Muscle layer of colon (tissue), 2 donors: ENCODE results near the gene BCR.

Experiments used
- H3K27ac ChIP-seq: one replicate; pipeline ENCODE4 v1.7.0; 2013; ENCODE audit warnings: low read depth, mild to moderate bottlenecking, low read length, moderate library complexity
- H3K27me3 ChIP-seq, 2 donors: one replicate each; pipeline ENCODE4 v1.7.0; 2013; ENCODE audit warnings: low read length in 2 of 2, mild to moderate bottlenecking in 2 of 2; ENCODE audit not compliant: insufficient read depth in 2 of 2, control insufficient read depth in 1 of 2
- H3K36me3 ChIP-seq: one replicate; pipeline ENCODE4 v1.7.0; 2013; ENCODE audit warnings: mild to moderate bottlenecking, low read length; ENCODE audit not compliant: insufficient read depth
- H3K4me1 ChIP-seq: one replicate; pipeline ENCODE4 v1.7.0; 2013; ENCODE audit warnings: mild to moderate bottlenecking, low read length; ENCODE audit not compliant: insufficient read depth
- H3K4me3 ChIP-seq, 2 donors: one replicate each; pipeline ENCODE4 v1.7.0; 2013; ENCODE audit warnings: low read length in 2 of 2, low read depth in 1 of 2, mild to moderate bottlenecking in 1 of 2, moderate library complexity in 1 of 2
- H3K9ac ChIP-seq: one replicate; pipeline ENCODE4 v1.7.0; 2013; ENCODE audit warnings: low read length
- H3K9me3 ChIP-seq: one replicate; pipeline ENCODE4 v1.7.0; 2013; ENCODE audit warnings: mild to moderate bottlenecking, low read length
- donor health status: abdominal sarcoma.
- donor health status: Adenocarcinoma of cecum.

Gene BCR

DNA sequence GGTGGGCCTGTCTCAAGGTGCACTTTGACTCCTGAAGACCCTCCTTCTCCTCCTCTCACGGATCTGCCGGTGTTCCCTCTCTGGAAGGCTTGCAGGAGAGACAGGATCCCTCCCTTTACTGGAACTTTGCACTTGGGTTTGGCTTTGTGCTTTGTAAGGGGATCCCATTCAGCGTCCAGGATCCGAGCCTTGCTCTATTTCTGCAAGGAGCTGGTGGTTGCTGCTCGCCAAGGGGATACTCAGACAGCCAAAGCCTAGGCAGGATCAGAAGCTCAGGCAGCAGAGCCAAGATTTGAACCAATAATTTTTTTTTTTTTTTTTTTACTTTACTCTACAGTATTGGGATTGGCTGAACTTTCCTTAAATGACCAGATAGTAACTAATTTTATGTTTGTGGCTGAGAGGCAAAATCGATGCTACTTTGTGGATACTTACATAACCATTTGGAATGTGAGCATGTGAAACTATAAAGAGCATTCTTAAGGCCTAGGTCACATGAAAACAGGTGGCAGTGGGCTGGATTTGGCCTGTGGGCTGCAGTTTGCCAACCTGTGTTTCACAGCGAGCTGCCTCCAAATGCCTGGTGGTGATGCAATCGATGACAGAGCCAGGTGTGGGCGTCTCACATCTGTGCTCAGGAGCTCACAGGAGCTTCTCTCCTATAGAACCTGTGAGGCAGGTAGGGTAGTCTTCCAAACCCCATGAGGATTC is 25.2 kb downstream of the BCR start:
- Histone ChIP-seq H3K4me1 (peaks cover 30% of the 10 kb centered on the region), H3K9me3 (no peaks in the 10 kb centered on the region), H3K9ac (no peak overlapping the region), H3K27ac (no peak overlapping the region), H3K4me3 (no peak overlapping the region), H3K36me3 (peaks cover 5% of the 10 kb centered on the region), H3K27me3 (no peaks in the 10 kb centered on the region)

DNA sequence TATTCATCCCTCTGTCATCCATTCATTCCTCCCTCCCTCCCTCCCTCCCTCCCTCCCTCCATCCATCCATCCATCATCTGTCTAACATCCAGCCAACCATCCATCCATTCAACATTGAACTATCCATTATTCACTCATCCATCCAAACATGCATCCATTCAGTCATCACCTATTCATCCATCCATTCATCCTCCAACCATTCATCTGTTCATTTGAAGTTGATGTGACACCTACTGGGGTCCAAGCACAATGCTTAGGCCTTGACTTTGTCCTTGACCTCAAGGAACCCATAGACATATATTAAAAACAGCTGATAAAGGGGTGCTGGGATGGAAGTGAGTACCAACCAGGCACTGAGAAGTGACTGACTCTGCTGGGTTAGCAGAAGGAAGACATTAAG is 26.6 kb downstream of the BCR start:
- H3K9ac ChIP-seq: no peak overlapping the region
- H3K27ac ChIP-seq: no peak overlapping the region
- H3K4me3 ChIP-seq: no peak overlapping the region
- peaks cover 33% of the 10 kb centered on the region for H3K4me1 ChIP-seq
- no peaks in the 10 kb centered on the region for H3K27me3 ChIP-seq
- H3K9me3 ChIP-seq: no peaks in the 10 kb centered on the region
- peaks cover 5% of the 10 kb centered on the region for H3K36me3 ChIP-seq

DNA sequence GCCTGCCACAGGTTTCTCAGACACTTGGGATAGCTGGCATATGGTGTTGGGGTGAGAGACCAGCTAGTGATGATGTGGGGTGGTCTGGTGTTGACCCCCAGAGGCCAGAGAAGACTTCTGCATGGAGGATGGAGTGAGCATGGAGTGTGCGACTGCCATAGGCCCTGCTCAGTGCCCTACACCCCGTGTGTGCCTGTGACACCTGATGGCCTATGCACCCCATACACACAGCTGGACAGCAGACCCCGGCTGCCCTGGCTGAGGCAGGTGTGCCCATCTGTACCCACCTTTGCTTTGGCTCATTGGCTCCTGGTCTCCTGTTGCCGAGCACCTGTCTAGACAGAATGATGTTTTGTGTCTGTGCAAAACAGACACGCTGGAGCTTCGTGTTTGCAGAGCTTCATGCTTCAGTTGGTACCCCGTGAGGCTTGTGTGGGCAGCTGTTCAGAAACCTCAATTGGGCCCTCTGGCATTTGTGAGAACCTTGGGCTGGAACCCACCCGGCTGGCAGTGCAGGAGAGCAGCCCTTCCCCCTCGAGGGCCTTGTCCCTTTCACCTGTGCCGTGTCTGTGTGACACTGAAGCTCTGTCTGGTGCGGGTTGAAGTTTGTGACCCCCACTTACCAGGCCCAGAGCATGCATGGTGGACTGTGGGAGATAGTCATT is 27.6 kb downstream of the BCR start:
- Histone ChIP-seq H3K27me3 (no peaks in the 10 kb centered on the region), H3K36me3 (peaks cover 5% of the 10 kb centered on the region), H3K9ac (no peak overlapping the region), H3K4me1 (peaks cover 42% of the 10 kb centered on the region), H3K27ac (no peak overlapping the region), H3K9me3 (no peaks in the 10 kb centered on the region), H3K4me3 (no peak overlapping the region)

DNA sequence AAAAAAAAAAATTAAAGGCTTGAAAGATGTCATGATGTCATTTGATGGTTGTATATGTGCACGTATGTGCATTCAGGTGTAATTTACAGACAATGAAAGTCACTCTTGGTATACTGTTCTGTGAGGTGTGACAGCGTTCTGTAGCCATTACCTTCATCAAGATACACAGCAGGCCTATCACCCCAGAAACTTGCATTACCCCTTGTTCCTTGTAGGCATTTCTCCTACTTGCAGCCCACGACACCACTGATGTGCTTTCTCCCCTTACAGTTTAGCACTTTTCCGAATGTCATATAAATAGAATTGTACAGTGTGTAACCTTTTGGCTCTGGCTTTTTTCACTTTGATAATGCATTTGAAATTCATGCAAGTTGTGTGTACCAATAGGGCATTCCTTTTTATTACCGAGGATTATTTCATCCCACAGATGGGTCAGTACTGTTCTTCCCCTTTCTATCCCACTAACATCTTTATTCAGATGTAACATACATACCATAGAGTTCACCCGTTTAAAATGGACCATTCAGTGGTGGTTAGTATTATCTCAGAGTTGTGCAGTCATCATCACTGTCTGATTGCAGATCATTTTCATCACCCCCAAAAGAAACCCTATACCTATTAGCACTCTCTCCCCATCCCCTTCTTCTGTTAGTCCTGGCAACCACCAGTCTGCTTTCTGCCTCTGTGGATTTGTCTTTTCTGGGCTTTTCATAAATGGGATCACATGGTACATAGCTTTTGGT is 30.3 kb downstream of the BCR start:
- H3K9me3 ChIP-seq: no peaks in the 10 kb centered on the region
- no peak overlapping the region for H3K4me3 ChIP-seq
- no peak overlapping the region for H3K9ac ChIP-seq
- H3K36me3 ChIP-seq: no peaks in the 10 kb centered on the region
- H3K27me3 ChIP-seq: no peaks in the 10 kb centered on the region
- peaks cover 29% of the 10 kb centered on the region for H3K4me1 ChIP-seq
- H3K27ac ChIP-seq: no peak overlapping the region

DNA sequence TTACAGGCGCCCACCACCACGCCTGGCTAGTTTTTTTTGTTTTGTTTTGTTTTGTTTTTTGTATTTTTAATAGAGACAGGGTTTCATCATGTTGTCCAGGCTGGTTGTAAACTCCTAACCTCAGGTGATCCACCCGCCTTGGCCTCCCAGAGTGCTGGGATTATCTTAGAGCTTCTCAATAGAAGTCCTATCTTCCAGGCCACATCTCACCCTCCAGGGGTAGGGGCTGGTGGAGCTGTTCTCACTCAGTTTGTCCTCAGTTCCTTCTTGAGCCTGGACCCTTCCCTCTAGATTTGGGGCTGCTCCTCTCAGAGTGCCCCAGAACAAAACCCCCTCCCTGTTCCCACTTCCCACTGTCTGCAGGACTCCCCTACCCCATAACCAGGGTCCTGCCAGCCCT is 31.3 kb downstream of the BCR start:
- Histone ChIP-seq H3K9me3 (no peaks in the 10 kb centered on the region), H3K9ac (no peak overlapping the region), H3K27ac (no peak overlapping the region), H3K36me3 (no peaks in the 10 kb centered on the region), H3K4me1 (peaks cover 33% of the 10 kb centered on the region), H3K27me3 (no peaks in the 10 kb centered on the region), H3K4me3 (no peak overlapping the region)

DNA sequence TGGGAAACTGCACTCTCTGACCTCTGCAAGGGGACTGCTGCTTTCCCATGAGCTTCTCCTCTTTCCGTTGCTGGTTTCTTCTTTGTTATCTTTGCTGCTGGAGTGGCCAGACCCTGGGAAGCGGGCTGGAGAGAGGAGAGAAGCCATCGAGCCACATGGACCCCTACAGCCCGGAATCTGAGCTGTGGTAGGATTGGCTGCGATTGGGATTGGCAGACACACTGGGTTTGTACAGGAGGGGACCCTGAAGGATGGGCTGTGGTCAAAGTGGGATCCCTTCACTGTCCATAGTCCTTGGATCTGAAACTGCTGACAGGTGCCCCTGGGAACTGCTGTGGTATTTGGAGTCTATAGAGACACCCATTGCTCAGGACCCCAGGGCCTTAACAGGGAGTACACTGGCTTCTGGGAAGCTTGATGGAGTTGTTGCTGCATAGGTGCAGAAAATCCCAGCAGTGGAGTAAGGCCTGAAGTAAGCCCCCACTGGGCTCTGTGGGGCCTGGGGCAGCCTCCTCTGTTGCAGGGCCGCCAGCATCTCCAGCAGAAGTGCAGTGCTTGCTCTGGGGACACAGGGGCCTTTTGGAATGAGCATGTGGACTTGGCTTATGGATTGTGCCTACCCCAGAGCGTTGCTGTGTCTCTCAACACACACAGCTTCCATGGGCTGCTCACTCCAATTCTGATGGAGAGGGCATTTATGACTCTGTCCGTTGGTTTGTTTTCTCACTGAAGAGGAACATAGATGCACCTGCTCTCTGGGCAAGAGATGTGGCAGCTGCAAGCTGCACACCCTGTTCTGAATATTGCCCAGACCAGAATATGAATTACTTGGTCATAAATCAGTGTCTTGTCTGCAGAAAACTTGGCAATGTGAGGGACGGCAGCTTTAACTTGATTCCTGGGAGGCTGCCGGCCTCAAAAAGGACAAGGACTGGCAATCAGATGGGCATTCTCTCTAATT is 32.0 kb downstream of the BCR start:
- H3K4me3 ChIP-seq: no peak overlapping the region
- H3K9ac ChIP-seq: no peak overlapping the region
- no peaks in the 10 kb centered on the region for H3K27me3 ChIP-seq
- H3K36me3 ChIP-seq: no peaks in the 10 kb centered on the region
- H3K4me1 ChIP-seq: peaks cover 36% of the 10 kb centered on the region
- H3K27ac ChIP-seq: no peak overlapping the region
- no peaks in the 10 kb centered on the region for H3K9me3 ChIP-seq

DNA sequence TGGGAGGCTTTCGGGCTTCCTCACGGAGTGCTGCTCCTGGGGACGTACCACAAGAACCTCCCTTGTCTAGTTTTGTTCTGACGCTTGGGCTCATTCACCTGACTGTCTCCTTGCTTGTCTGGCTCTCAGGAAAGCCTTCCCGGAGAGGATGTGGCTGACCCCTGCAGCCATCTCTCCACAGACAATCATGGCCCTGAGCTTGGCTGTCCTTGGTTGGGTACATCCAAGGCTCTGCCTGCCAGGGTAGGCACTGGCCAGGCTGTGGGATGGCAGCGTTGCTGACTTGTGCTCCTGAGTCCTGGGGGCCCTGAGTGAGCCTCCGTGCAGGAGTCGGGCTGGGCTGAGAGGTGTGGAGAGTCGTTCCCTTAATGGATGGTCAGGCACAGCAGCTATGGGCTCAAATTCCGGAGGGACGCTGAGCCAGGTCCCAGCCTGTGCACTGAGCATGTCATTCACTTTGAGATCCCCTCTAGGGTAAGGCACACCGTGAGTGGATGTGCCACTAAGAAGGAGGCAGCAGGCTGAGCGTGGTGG is 32.8 kb downstream of the BCR start:
- Histone ChIP-seq H3K27ac (no peak overlapping the region), H3K9ac (no peak overlapping the region), H3K4me3 (no peak overlapping the region), H3K27me3 (no peaks in the 10 kb centered on the region), H3K4me1 (peaks cover 39% of the 10 kb centered on the region), H3K36me3 (no peaks in the 10 kb centered on the region), H3K9me3 (no peaks in the 10 kb centered on the region)

DNA sequence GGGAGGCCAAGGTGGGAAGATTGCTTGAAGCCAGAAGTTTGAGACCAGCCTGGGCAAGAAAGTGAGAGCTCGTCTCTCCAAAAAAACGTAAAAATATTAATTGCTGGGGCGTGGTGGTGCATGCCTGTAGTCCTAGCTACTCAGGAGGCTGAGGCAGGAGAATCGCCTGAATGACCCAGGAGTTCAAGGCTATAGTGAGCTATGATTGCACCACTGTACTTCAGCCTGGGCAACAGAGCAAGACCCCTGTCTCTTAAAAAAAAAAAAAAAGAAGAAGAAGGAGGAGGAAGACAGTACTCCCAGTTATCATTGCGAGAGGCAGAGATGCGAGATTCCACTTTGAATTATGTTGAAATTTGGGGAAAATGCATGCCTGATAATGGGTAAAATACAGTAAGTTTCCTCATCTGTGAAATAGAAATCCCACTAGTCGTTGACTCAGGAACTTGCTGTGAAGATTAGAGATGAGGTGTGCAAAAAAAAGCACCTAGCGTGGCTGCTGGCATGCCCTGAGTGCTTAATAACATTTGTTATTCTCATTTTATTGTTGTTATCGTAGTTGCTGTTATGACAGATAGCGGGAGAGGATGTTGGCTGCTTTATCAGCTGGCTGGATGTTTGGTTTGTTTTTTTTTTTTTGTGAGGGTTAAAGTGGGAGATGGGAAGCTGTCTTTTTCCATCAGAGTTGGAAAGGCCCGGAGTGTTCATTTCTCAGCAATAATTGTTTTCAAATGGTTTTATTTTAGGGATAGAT is 33.4 kb downstream of the BCR start:
- H3K27me3 ChIP-seq: no peaks in the 10 kb centered on the region
- no peak overlapping the region for H3K9ac ChIP-seq
- H3K9me3 ChIP-seq: no peaks in the 10 kb centered on the region
- no peak overlapping the region for H3K4me3 ChIP-seq
- H3K27ac ChIP-seq: no peak overlapping the region
- no peaks in the 10 kb centered on the region for H3K36me3 ChIP-seq
- H3K4me1 ChIP-seq: peaks cover 45% of the 10 kb centered on the region

DNA sequence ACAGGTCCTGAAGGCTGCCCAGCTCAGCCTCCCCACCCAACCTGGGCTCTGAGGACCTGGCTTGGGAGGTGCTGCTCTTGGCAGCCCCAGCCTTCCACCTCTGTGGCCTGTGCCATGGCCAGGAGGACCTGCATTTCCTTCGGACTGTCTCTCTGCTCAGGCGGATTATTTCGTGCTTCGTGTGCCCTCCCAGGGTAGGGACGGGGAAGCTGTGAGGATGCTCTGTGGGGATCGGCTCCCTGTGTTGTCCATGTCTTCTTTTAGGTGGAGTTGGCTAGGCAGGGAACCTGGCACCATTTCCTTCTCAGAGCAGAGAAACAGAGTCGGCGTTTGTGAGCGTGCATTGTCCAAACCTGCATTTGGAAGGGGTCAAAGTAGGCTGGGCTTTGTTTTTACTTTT is 34.1 kb downstream of the BCR start:
- no peaks in the 10 kb centered on the region for H3K27me3 ChIP-seq
- H3K4me3 ChIP-seq: no peak overlapping the region
- H3K36me3 ChIP-seq: no peaks in the 10 kb centered on the region
- H3K9me3 ChIP-seq: no peaks in the 10 kb centered on the region
- H3K27ac ChIP-seq: no peak overlapping the region
- no peak overlapping the region for H3K9ac ChIP-seq
- peaks cover 46% of the 10 kb centered on the region for H3K4me1 ChIP-seq
